Measurements from ENCODE around the gene WARS2.

The WARS2 gene

GRCh38 chr1:118982821-118983557, 157.5 kb downstream of the WARS2 start:
- no peak for DNase-seq (ENCODE audit: low read depth)
- peak overlapping the region; percentile 70 for H3K4me3 ChIP-seq (ENCODE audit: low read length)
- no peak for TF ChIP-seq CTCF (conservative IDR thresholded peaks at IDR 0.05; ENCODE audit: low read length)

GRCh38 chr1:118982266-118982665, 158.2 kb downstream of the WARS2 start:
- peak; percentile 21 for DNase-seq (ENCODE audit: low read depth)
- no peak for TF ChIP-seq CTCF (conservative IDR thresholded peaks at IDR 0.05; ENCODE audit: low read length)
- peak overlapping the region; percentile 70 for H3K4me3 ChIP-seq (ENCODE audit: low read length)

DNA sequence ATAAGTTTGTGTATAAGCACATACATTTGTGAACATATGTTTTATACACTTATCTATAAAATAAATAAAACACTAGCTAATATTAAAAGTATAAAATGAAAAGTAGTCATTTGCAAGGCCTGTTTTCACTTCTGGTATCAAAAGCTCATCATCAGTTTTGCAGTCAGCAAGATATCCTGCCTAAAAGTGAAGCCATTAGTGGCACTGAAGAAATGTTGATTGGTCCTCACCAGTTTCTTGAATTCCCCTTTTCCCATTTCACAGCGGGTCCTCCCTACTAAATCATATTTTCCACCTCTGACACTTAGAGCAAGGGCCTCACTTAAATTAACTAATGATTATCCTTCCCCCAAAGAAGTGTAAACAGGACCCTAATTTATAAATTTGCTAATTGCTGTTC, 159.0 kb downstream of the WARS2 start:
- TF ChIP-seq CTCF (conservative IDR thresholded peaks at IDR 0.05; ENCODE audit: low read length), result no peak
- no peak for DNase-seq (ENCODE audit: low read depth)
- no peak overlapping the region for H3K4me3 ChIP-seq (ENCODE audit: low read length)

All from AG10803 (cell line).